ENCODE data around the gene CCDC167.
A peak's percentile ranks its signal among the peaks of the same experiment; 100 is the strongest.
"Not testable (repeated sequence)": the region's sequence is repeated elsewhere in the genome, so short reads cannot be mapped to it uniquely, and the experiment has no call there.

CCDC167 gene

GRCh38 chr6:37507690-37508421, 8.2 kb upstream of the CCDC167 start:
- no peak for DNase-seq

- no peak for DNase-seq
Observed at GRCh38 chr6:37507077-37507476, 7.4 kb upstream of the CCDC167 start.

DNA sequence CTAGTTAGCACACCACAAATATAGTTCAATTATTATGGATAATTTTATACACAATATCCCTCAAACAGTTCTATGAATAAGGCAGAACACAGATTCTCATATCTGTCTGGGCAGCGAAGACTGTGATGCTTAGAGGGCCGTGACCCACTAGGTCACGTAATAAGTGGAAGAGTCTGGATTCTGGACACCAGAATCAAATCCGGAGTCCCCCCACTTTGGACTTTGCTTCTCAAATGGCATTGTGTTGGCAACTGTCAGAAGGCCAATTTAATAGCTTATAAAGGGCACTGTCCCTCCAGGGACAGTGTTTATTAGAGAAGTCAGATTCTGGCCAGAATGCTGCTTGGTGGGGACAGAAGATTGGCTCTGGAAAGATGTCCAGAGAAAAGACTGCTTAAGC, 6.8 kb upstream of the CCDC167 start:
- no peak for DNase-seq

DNA sequence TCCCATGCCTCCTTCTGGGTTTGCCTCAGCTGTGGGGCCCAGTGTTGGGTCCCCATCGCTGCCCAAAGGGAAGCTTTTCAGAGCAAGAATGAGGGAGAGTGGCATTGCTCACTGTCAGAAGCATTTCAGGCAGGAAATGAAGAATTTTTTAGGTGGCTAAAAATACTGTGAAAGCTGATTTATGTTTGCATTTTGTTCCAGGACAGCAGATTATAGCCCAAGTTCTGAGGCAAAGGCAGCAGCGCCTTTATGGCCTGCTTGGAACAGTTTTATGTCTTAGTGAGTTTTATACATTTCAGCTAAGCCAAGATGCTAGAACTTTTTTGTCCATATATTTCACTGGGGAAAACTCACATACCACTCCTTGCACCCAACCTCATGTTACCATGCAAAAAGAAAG, 4.3 kb upstream of the CCDC167 start:
- no peak for DNase-seq

GRCh38 chr6:37503309-37503965, 3.7 kb upstream of the CCDC167 start:
- no peak for DNase-seq

- DNase-seq = no peak
Observed at GRCh38 chr6:37502703-37503291, 3.1 kb upstream of the CCDC167 start.

- DNase-seq = no peak
Observed at GRCh38 chr6:37501632-37502491, 2.2 kb upstream of the CCDC167 start.

GRCh38 chr6:37500904-37501303, 1.2 kb upstream of the CCDC167 start:
- DNase-seq = not testable (repeated sequence)

DNA sequence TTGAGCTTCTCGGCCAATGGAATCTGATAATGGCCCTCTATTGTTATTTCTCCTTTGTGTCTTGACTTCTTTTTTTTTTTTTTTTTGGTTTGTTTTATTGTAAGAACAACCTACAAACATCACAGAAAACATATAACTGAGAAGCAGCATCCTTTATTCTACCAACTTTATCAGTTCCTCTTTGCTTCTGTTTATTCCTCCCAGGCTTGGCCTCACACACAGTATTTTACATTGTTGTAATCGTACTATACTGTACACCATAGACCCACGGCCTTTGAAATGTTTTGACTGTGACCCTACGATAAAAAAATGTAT, 558 bp upstream of the CCDC167 start:
- no peak for DNase-seq

- no peak for DNase-seq
Observed at GRCh38 chr6:37496951-37497885, 2.5 kb downstream of the CCDC167 start.

DNA sequence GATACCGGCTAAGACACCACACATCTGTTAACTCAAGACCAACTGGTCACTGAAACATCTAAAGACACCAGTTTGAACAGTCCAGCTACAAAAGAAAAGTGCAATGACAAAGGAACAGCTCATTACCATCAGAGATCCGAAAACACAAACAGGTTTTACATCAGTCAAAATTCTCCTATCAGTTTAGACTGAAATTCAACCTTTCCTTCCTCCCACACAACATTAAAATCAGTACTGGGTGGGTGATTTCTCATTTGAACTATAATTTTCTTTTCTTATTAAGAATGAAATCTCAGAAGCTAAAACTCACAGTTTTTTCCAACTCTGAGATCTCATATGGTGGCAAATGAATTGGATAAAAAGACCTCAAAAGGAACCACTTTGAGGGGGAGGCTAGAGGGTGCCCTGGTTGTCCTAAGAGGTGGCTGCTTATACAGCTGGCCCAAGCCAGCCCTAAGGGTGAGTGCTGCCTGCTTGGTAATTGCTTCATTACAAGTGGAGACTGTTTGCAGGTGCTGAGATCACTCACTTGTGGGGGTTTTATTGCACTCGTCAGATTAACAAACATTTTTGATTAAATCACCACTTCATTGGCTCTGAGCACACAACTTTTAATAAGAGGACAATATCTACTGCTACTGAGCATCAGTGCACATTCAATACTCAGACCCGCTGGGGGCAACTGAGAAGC, 4.3 kb downstream of the CCDC167 start:
- DNase-seq = no peak

- DNase-seq = no peak
Observed at GRCh38 chr6:37493661-37493995, 6.1 kb downstream of the CCDC167 start.

GRCh38 chr6:37492991-37493660, 6.6 kb downstream of the CCDC167 start:
- DNase-seq = no peak

DNA sequence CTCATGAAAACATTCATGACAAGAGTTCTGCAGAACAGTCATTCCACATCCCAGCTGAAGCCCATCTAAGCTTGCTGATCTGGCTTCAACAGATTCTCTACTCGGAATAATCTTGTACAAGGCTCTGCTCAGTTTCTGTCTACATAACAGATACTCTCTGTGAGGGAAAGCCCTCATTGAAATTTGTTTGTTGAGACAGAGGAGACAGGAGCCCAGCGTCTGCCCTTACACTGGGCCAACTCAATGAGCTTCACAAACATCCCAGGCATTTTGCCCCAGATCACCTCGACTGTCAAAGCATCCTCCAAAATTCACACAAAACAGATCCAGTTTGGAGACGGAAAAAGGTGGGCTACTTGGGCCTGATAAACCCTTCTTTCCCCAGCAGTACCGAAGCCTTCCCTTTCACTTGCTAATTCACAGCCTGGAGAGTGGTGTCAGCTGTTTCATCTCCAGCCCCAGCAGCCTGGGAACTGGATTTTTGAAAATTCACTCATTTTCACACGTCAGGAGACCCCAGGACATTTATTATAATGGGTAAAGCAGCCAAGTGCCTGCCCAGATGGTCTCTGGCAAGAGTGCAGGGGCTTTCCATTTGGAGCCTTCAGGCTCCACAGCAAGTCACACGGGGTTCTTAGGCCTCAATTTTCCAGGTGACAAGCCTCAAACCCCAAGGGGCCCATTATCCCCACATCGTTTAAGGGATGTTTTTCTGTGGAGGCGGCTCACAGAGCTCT, 7.3 kb downstream of the CCDC167 start:
- no peak for DNase-seq

DNA sequence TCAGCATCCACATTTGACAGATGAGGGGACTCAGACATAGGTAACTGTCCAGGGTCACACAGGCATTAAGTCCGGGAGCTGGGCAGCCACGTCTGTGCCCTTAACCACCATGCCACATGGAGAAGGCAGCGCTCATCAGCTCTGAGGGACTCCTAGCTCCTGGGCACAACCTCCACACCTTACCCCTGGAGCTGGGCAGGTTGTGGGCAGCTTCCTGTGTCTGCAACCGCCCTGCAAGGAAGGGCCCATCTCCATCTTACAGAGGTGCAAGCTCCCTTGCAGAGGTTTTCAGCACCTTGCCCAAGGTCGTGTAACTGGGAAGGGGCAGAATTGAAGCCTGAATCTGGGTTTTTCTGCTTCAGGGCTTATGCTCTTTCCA, 7.9 kb downstream of the CCDC167 start:
- DNase-seq = no peak

GRCh38 chr6:37491171-37491829, 8.4 kb downstream of the CCDC167 start:
- no peak for DNase-seq

GRCh38 chr6:37490536-37491170, 9.0 kb downstream of the CCDC167 start:
- DNase-seq = no peak

DNA sequence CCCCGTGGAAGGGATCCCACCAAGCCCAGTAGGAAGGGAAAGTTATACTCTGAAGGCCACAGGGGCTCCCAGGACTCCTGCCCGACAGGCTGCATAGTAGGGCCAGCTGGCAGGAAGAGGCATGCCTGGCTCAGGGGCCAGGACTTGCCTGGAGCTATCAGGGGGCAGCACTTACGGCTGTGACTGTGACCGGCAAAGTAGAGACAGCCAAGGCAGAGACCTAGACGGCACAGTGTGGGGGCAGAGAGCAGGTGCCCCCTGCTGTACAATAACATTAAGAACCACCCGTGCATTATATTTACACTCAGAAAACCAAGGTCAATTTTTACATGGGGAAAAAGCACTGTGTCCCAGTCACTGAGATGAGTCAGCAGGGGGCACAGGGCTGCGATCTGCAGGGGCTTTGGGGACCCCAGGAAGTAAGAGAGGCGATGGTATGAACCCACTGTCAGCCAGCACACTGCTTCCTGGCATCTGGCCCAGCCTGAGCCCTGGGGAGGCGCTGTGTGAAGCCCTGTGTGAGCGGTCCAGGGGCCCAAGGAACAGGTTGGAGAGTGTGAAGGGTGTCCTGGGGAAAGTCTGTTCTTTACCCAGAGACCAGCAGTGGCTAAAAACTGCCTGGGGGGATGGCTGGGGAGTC, 9.9 kb downstream of the CCDC167 start:
- DNase-seq = peak; percentile 7

- DNase-seq = no peak
Observed at GRCh38 chr6:37488476-37488875, 11.2 kb downstream of the CCDC167 start.
